ENCODE measurements around the gene KRT23.

KRT23 gene

DNA sequence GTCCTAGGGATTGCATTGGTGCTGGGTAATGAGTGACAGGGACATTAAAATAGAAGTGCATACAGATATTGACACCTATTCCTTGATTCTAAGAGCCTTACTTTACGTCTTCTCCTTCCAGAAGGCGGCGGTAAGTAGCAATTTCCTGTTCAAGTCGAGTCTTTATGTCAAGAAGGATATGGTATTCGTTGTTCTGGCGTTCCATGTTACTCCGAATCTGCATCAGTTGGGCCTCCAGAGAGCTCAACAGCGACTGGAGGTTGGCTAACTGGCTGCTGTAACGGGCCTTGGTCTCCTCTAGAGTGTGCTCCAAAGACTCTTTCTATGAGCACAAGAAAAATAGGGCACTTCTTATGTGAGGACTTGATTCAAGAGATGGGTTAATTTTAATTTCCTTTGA is 59.4 kb downstream of the KRT23 start:
- ChIA-PET CTCF (interaction anchor here (0.6 to 1.6 kb wide), 4 partner anchors 12 to 788 kb away, joined by 3 to 4 read pairs (median 3); no protein-coding TSS in a partner anchor), POLR2A (no interaction called here)
- no peaks in the 10 kb centered on the region for H3K9me3 ChIP-seq (ENCODE audit: control insufficient read depth, insufficient read depth, low read depth, low read length)
- TF ChIP-seq ZNF274 (IDR thresholded peaks at IDR 0.05; ENCODE audit: low read length) (no peak), ZNF274 (tag by site-specific recombination; IDR thresholded peaks at IDR 0.05; ENCODE audit: borderline replicate concordance) (no peak), ZNF112 (tag by site-specific recombination; IDR thresholded peaks at IDR 0.05) (no peak), ZNF37A (tag by site-specific recombination; IDR thresholded peaks at IDR 0.05) (no peak), MYNN (tag by site-specific recombination; IDR thresholded peaks at IDR 0.05; ENCODE audit: borderline replicate concordance) (no peak), ZNF777 (tag by site-specific recombination; IDR thresholded peaks at IDR 0.05; ENCODE audit: borderline replicate concordance) (no peak), KLF7 (tag by site-specific recombination; IDR thresholded peaks at IDR 0.05; ENCODE audit: borderline replicate concordance) (no peak), ZNF223 (tag by site-specific recombination; IDR thresholded peaks at IDR 0.05) (no peak), ZBTB17 (tag by site-specific recombination; IDR thresholded peaks at IDR 0.05) (no peak), ZNF571 (tag by site-specific recombination; IDR thresholded peaks at IDR 0.05) (no peak), KLF1 (tag by site-specific recombination; IDR thresholded peaks at IDR 0.05) (no peak), ZBTB21 (tag by site-specific recombination; IDR thresholded peaks at IDR 0.05) (no peak), ZNF423 (tag by site-specific recombination; IDR thresholded peaks at IDR 0.05) (no peak), ZNF561 (tag by site-specific recombination; IDR thresholded peaks at IDR 0.05; ENCODE audit: borderline replicate concordance) (no peak), ZSCAN16 (tag by site-specific recombination; IDR thresholded peaks at IDR 0.05) (no peak), AEBP2 (tag by site-specific recombination; IDR thresholded peaks at IDR 0.05; ENCODE audit: borderline replicate concordance) (no peak), ZNF23 (tag by site-specific recombination; IDR thresholded peaks at IDR 0.05; ENCODE audit: borderline replicate concordance) (no peak), ZNF404 (tag by site-specific recombination; IDR thresholded peaks at IDR 0.05) (no peak)
- H3K27ac ChIP-seq (ENCODE audit: extremely low read depth, low read depth, low read length), result no peak overlapping the region
- H3K36me3 ChIP-seq (ENCODE audit: control insufficient read depth in 2 of 2, insufficient read depth in 1 of 2, low read length in 2 of 2), result no peaks in the 10 kb centered on the region
- H3K4me1 ChIP-seq (ENCODE audit: control insufficient read depth, insufficient read depth, low read length), result no peaks in the 10 kb centered on the region
- H3K4me3 ChIP-seq (ENCODE audit: low read depth, low read length), result no peak overlapping the region

GRCh38 chr17:40873801-40874200 is 63.6 kb downstream of the KRT23 start:
- TF ChIP-seq ZNF19 (tag by site-specific recombination; IDR thresholded peaks at IDR 0.05; ENCODE audit: low read depth) (no peak), ZIC2 (tag by site-specific recombination; IDR thresholded peaks at IDR 0.05) (no peak), ZNF211 (tag by site-specific recombination; IDR thresholded peaks at IDR 0.05; ENCODE audit: low read depth) (no peak), ZBTB6 (tag by site-specific recombination; IDR thresholded peaks at IDR 0.05) (no peak), ZNF341 (tag by site-specific recombination; IDR thresholded peaks at IDR 0.05; ENCODE audit: low read depth) (no peak), ZNF169 (tag by site-specific recombination; IDR thresholded peaks at IDR 0.05) (no peak), ZBTB8A (tag by site-specific recombination; IDR thresholded peaks at IDR 0.05) (no peak), IKZF3 (tag by site-specific recombination; IDR thresholded peaks at IDR 0.05) (no peak), ZNF660 (tag by site-specific recombination; IDR thresholded peaks at IDR 0.05) (no peak), ZNF324 (tag by site-specific recombination; IDR thresholded peaks at IDR 0.05) (no peak), ZNF223 (tag by site-specific recombination; IDR thresholded peaks at IDR 0.05) (no peak), ZNF248 (tag by site-specific recombination; IDR thresholded peaks at IDR 0.05) (no peak), ZNF473 (tag by site-specific recombination; IDR thresholded peaks at IDR 0.05) (no peak), SP7 (tag by site-specific recombination; IDR thresholded peaks at IDR 0.05) (no peak), SETDB1 (IDR thresholded peaks at IDR 0.05; ENCODE audit: insufficient read length, low read length) (no peak)
- TF ChIP-seq, protein P1, sequence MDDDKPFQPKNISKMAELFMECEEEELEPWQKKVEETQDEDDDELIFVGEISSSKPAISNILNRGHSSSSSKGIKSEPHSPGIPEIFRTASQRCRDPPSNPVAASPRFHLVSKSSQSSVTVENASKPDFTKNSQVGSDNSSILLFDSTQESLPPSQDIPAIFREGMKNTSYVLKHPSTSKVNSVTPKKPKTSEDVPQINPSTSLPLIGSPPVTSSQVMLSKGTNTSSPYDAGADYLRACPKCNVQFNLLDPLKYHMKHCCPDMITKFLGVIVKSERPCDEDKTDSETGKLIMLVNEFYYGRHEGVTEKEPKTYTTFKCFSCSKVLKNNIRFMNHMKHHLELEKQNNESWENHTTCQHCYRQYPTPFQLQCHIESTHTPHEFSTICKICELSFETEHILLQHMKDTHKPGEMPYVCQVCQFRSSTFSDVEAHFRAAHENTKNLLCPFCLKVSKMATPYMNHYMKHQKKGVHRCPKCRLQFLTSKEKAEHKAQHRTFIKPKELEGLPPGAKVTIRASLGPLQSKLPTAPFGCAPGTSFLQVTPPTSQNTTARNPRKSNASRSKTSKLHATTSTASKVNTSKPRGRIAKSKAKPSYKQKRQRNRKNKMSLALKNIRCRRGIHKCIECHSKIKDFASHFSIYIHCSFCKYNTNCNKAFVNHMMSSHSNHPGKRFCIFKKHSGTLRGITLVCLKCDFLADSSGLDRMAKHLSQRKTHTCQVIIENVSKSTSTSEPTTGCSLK (tag by site-specific recombination; IDR thresholded peaks at IDR 0.05), result no peak
- H3K36me3 ChIP-seq (ENCODE audit: control insufficient read depth in 2 of 2, insufficient read depth in 1 of 2, low read length in 2 of 2), result no peaks in the 10 kb centered on the region
- ChIA-PET CTCF (interaction anchor here (0.8 to 1.5 kb wide), 7 partner anchors 8 to 787 kb away, joined by 3 to 5 read pairs (median 4); partner anchors contain the start of gene KRT20), POLR2A (interaction anchor here (1.0 kb wide), 1 partner anchor 55 kb away, joined by 3 read pairs; no protein-coding TSS in a partner anchor)
- no peaks in the 10 kb centered on the region for H3K9me3 ChIP-seq (ENCODE audit: control insufficient read depth, insufficient read depth, low read depth, low read length)
- no peaks in the 10 kb centered on the region for H3K4me1 ChIP-seq (ENCODE audit: control insufficient read depth, insufficient read depth, low read length)
- H3K4me3 ChIP-seq (ENCODE audit: low read depth, low read length), result no peak overlapping the region
- H3K27ac ChIP-seq (ENCODE audit: extremely low read depth, low read depth, low read length), result no peak overlapping the region

Measured in HEK293 (cell line).